ENCODE data around the gene EPHB1.
"Not testable (repeated sequence)": the region's sequence is repeated elsewhere in the genome, so short reads cannot be mapped to it uniquely, and the experiment has no call there.

Gene EPHB1

DNA sequence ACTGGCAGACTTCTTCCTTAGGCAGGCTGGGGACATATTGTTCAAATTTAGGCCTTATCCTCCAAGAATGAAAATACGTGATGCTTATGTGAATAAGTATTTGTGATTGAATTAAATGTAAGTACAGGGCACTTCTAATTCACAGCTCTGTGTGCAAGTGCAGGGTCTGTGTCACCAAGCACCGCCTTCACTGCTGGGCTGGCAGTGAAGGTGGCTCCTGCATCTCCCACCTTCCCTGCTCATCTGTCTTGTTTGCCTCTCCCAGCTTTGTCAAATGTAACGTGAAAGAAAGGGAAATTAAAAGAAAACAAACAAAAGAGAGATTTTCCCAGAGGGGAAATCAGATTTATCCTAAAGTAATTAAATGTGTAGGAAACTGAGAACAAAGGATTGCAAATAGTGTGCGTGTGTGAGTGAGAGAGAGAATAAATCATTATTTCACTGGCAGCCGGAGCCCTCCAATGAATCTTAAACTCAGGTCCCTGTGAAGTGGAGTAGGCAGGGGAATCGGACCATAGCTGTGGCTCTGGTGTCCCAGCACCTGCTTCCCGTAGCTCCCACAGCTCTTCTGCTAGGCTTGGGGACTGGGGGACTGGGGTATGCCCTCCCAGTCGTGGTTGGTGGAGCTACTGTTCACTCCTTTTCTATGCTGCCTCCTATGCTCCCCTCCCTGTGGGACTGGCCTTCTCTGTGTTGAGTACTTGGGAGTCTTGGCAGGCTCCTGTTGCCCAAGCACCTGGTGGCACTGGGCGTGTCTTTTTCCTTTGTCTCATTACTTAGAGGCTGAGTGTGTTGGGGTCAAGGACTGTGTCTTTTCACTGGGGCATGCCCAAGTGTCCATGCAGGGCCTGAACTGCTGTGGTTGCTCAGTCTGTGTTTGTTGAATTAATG is 222.2 kb downstream of the EPHB1 start:
- no peak overlapping the region for H3K4me3 ChIP-seq (ENCODE audit: low read length)
- no peak for TF ChIP-seq ZNF274 (IDR thresholded peaks at IDR 0.05; ENCODE audit: low read depth, low read length)

- TF ChIP-seq ZNF274 (IDR thresholded peaks at IDR 0.05; ENCODE audit: low read depth, low read length): no peak
- no peak overlapping the region for H3K4me3 ChIP-seq (ENCODE audit: low read length)
Measured at GRCh38 chr3:135018149-135018923, 223.3 kb downstream of the EPHB1 start.

DNA sequence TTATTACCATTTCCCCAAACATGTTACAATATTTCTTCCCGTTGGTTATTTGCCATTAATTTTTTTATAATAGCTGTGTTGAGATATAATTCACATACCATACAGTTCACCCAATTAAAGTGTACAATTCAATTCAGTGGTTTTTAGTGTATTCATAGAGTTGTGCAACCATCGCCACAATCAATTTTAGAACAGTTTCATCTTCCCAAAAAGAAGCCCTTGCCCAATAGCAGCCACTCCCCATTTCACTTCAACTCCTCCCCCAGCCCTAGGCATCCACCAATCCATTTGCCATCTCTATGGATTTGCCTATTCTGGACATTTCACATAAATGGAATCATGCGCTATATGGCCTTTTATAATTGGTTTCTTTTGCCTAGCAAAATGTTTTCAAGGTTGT is 225.1 kb downstream of the EPHB1 start:
- TF ChIP-seq ZNF274 (IDR thresholded peaks at IDR 0.05; ENCODE audit: low read depth, low read length): no peak
- H3K4me3 ChIP-seq (ENCODE audit: low read length): no peak overlapping the region

DNA sequence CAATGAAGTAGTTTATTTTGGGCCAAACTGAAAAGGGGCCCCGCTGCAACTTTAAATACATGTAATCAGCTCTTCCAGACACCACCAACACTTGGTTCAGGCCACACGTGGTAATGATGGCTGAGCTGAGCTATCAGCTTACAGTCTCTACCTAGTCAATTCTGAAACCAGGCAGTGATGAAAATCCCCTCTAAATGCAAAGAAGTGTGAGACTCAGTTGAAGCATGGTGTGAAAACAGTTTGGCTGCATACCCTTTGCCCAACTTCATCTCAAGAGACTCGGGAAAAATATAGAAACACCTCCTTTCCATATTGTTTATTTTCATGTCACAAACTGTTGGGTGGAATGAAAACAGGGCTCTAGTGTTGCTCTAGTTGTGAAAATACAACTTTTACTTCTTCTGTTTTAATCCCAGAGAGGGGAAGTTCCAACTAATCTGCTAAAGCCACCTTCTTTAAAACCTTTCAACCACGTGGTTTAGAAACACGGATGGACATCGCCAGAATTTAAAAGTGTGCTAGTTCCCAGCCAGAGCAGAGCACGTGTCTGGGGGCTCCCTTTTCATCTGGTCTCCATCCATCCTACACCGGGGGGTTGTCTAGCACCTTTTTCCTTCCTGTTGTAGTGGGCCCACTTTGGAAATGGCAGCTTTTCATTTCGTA is 229.1 kb downstream of the EPHB1 start:
- H3K4me3 ChIP-seq (ENCODE audit: low read length): no peak overlapping the region
- no peak for TF ChIP-seq ZNF274 (IDR thresholded peaks at IDR 0.05; ENCODE audit: low read depth, low read length)

DNA sequence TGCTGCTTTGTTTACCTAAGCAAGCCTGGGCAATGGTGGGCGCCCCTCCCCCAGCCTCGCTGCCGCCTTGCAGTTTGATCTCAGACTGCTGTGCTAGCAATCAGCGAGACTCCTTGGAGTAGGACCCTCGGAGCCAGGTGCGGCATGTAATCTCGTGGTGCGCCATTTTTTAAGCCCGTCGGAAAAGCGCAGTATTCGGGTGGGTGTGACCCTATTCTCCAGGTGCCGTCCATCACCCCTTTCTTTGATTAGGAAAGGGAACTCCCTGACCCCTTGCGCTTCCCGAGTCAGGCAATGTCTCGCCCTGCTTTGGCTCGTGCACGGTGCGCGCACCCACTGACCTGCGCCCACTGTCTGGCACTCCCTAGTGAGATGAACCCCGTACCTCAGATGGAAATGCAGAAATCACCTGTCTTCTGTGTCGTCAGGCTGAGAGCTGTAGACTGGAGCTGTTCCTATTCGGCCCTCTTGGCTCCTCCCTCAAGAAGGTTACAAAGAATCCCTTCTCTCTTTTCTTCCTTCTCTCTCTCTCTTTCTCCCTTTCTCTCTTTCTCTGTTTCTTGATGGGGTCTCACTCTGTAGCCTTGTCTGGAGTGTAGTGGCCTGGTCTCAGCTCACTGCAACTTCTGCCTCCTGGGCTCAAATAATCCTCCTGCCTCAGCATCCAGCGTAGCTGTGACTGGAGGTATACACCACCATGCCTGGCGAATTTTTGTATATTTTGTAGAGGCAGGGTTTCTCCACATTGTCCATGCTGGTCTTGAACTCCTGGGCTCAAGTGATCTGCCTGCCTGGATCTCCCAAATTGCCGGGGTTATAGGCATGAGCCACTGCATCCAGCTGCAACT is 235.9 kb downstream of the EPHB1 start:
- not testable (repeated sequence) for H3K4me3 ChIP-seq (ENCODE audit: low read length)

DNA sequence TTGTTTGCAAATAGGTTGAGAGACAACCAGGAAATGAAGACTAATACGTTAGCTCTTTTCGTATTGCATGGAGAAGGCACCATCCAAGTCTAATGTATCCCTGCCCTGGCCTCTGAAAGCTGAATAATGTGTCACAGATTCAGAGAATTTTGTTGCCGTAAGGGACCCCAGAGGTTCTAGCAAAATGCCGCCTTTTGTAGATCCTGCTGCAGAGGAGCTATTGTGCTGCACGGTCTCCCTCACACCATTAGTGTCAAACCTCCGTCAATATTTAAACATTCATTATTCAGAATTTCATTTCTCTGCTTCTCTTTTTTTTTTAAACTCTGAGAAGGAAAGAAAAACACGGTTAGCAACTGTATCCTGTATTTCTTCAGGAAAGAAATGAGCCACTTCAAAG is 238.7 kb downstream of the EPHB1 start:
- TF ChIP-seq ZNF274 (IDR thresholded peaks at IDR 0.05; ENCODE audit: low read depth, low read length): no peak

DNA sequence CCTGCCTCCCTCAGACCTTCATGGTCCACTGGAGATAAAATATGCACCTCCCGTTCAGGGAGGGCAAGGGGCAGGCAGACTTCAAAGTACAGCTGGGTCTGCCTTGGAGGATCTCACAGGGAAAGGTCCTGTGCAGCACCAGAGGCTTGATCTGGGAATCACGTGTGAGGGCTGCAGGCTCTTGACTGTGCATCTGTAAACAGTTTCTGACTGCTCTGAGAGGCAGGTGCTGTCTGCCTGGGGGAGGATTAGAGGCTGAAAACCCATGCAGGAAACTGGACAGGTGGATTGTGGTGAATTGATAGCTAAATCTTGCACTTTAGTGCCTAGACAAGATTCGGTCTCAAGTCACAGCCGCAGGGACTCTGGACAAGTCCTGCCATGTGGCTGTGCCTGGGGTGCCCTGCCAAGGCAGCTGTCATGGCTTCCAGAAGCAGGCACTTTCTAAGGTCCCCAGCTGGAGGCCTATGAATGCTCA is 239.3 kb downstream of the EPHB1 start:
- no peak for TF ChIP-seq ZNF274 (IDR thresholded peaks at IDR 0.05; ENCODE audit: low read depth, low read length)
- H3K4me3 ChIP-seq (ENCODE audit: low read length): no peak overlapping the region

More for the DNA sequence above, 238.7 kb downstream of the EPHB1 start:
- H3K4me3 ChIP-seq (ENCODE audit: low read length): no peak overlapping the region

- no peak for TF ChIP-seq ZNF274 (IDR thresholded peaks at IDR 0.05; ENCODE audit: low read depth, low read length)
- no peak overlapping the region for H3K4me3 ChIP-seq (ENCODE audit: low read length)
Measured at GRCh38 chr3:135034891-135035440, 239.9 kb downstream of the EPHB1 start.

DNA sequence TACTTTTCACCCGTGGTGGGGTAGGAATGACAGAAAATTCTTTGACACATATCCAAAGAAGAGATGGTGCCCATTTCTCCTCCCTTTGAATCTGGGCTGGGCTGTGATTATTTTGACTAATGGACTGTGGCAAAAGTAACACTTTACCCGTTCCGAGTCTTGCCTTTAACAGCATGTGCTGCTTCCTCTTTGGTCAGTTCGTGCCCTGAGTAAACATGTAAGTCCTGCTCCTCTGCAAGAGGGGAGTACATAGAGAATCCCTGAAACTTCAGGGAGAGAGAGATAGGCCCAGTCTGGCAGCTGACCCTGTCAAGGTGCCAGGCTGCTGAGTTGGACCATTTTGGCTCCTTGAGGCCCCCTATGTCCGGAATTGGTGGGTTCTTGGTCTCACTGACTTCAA is 243.1 kb downstream of the EPHB1 start:
- no peak for TF ChIP-seq ZNF274 (IDR thresholded peaks at IDR 0.05; ENCODE audit: low read depth, low read length)
- H3K4me3 ChIP-seq (ENCODE audit: low read length): no peak overlapping the region

- H3K4me3 ChIP-seq (ENCODE audit: low read length): not testable (repeated sequence)
Measured at GRCh38 chr3:135039536-135039935, 244.5 kb downstream of the EPHB1 start.

GRCh38 chr3:135040321-135041240 is 245.5 kb downstream of the EPHB1 start:
- TF ChIP-seq ZNF274 (IDR thresholded peaks at IDR 0.05; ENCODE audit: low read depth, low read length): no peak
- H3K4me3 ChIP-seq (ENCODE audit: low read length): no peak overlapping the region

- H3K4me3 ChIP-seq (ENCODE audit: low read length): no peak overlapping the region
- no peak for TF ChIP-seq ZNF274 (IDR thresholded peaks at IDR 0.05; ENCODE audit: low read depth, low read length)
Measured at GRCh38 chr3:135041601-135042000, 246.5 kb downstream of the EPHB1 start.
